B cell (primary cell): ENCODE data around the gene SH3GLB2.

Experiments
- CTCF ChIP-seq: fragments of 200-600 bp; IDR thresholded peaks from one replicate; pipeline ENCODE4 v1.8.0; 2022; ENCODE audit warnings: antibody characterized with exemption, mild to moderate bottlenecking
- EZH2 ChIP-seq: IDR thresholded peaks from 2 replicates; pipeline ENCODE4 v1.6.1; 2012; ENCODE audit warnings: borderline replicate concordance, low read depth, mild to moderate bottlenecking, moderate library complexity, low read length; ENCODE audit not compliant: insufficient read depth, poor library complexity, severe bottlenecking

GRCh38 chr9:128992995-128993394 lies 35.1 kb downstream of the SH3GLB2 start:
- TF ChIP-seq CTCF (no peak), EZH2 (no peak)
